Lower leg skin (tissue), 3 donors: Measurements from ENCODE around the gene PCMT1.

Experiments used
- POLR2A ChIP-seq, 2 donors: fragments of 450-650 bp; IDR thresholded peaks; one replicate each; pipeline ENCODE4 v1.6.1; 2016 to 2017; ENCODE audit warnings: antibody characterized with exemption in 2 of 2, mild to moderate bottlenecking in 1 of 2, moderate library complexity in 1 of 2
- TF ChIP-seq, protein P1 (sequence below), 3 donors: fragments of 450-650 bp; IDR thresholded peaks; one replicate each; pipeline ENCODE4 v1.5.1; 2016; ENCODE audit warnings: antibody characterized with exemption in 3 of 3, mild to moderate bottlenecking in 3 of 3, moderate library complexity in 2 of 3

DNA sequence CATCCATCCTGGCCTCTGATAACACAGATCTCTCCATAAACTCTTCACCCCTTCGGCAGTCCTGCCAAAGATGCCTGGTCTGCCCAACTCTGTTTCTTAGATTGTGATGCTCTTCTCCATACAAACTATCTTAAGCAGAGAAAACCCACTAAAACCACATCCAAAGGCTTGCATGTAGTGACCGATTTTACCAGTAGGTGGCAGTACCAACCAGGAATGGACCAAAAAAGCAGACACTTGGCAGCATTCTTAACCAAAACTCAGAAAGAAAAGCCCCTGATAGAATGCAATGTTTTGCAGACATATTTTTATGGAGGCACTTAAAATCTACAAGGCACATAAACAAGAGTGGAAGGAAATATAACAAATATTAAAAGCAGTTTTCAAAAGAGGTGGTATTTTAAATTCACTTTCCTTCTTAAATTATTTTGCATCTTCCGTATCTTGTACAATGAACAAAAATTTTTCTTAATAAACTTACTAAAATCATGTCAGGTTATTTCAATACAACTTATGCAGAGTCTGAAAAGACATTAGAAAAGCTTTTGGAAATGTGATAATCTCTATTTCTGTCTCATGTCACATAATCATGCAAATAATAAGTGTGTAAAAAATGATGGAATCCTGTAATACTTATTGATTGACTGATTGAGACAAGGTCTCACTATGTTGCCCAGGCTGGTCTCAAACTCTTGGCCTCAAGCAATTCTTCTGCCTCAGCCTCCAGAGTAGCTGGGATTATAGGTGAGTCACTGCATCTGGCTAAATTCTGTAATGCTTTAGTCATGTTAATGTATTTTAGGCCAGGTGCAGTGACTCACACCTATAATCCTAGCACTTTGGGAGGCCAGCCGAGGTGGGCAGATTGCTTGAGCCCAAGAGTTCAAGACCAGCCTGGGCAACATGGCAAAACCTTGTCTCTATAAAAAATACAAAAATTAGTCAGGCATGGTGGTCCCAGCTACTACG lies 85.3 kb downstream of the PCMT1 start:
- no peak for TF ChIP-seq POLR2A (IDR thresholded peaks at IDR 0.05)
- TF ChIP-seq, protein P1, sequence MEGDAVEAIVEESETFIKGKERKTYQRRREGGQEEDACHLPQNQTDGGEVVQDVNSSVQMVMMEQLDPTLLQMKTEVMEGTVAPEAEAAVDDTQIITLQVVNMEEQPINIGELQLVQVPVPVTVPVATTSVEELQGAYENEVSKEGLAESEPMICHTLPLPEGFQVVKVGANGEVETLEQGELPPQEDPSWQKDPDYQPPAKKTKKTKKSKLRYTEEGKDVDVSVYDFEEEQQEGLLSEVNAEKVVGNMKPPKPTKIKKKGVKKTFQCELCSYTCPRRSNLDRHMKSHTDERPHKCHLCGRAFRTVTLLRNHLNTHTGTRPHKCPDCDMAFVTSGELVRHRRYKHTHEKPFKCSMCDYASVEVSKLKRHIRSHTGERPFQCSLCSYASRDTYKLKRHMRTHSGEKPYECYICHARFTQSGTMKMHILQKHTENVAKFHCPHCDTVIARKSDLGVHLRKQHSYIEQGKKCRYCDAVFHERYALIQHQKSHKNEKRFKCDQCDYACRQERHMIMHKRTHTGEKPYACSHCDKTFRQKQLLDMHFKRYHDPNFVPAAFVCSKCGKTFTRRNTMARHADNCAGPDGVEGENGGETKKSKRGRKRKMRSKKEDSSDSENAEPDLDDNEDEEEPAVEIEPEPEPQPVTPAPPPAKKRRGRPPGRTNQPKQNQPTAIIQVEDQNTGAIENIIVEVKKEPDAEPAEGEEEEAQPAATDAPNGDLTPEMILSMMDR (IDR thresholded peaks at IDR 0.05) = peak in 1 of 3 donors; percentile 76
